ENCODE results near the gene MAGI1.

DNA sequence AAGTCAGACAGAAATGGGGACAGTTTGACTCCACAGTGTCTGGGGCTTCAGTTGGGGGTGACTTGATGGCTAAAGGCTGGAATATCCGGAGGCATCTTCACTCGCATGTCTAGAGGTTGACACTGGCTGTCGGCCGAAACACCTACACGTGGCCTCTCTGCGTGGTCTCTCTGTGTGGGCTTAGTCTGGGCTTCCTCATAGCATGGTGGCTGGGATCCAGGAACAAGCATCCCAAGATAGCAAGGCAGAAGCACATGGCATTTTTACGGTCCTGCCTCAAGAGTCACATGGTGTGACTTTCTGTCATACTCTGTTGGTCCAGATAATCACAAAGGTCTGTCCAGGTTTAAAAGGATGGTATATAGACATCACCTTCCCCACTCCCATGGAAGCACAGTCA, 34.5 kb downstream of the MAGI1 start:
- no peak for TF ChIP-seq POLR2A (IDR thresholded peaks at IDR 0.05)
- TF ChIP-seq, protein P1, sequence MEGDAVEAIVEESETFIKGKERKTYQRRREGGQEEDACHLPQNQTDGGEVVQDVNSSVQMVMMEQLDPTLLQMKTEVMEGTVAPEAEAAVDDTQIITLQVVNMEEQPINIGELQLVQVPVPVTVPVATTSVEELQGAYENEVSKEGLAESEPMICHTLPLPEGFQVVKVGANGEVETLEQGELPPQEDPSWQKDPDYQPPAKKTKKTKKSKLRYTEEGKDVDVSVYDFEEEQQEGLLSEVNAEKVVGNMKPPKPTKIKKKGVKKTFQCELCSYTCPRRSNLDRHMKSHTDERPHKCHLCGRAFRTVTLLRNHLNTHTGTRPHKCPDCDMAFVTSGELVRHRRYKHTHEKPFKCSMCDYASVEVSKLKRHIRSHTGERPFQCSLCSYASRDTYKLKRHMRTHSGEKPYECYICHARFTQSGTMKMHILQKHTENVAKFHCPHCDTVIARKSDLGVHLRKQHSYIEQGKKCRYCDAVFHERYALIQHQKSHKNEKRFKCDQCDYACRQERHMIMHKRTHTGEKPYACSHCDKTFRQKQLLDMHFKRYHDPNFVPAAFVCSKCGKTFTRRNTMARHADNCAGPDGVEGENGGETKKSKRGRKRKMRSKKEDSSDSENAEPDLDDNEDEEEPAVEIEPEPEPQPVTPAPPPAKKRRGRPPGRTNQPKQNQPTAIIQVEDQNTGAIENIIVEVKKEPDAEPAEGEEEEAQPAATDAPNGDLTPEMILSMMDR (IDR thresholded peaks at IDR 0.05), result no peak
